K562 (cell line): ENCODE data around the gene EPB41L4A. TPM values are rescaled to one million over a fixed set of nuclear protein-coding genes. Genes with fewer than 3 reads are reported as not detected.

Experiments used
- ATAC-seq: fragments of 200-7000 bp; cut with Tn5 transposase; 3 replicates; pipeline ENCODE4 v1.9.1; 2020; ENCODE audit warnings: moderate library complexity
- BruUV-seq: library from RNA; stranded (reverse); fragments of 400-500 nt; replicated peaks from 2 replicates; lab custom pipeline; 2021; lab: Mats Ljungman, UMichigan
- CTCF ChIA-PET: fragments of 300-600 bp; formaldehyde crosslinking; extraction: SDS; loops from one replicate; lab custom pipeline; 2021; ENCODE audit warnings: low intra/inter-chr PET ratio; lab: Yijun Ruan, JAX
- POLR2A ChIA-PET: fragments of 300-600, 350-650 bp; sonication (Branson Sonifier 250); formaldehyde crosslinking; extraction: SDS; loops from one replicate; lab custom pipeline; 2021; ENCODE audit warnings: antibody characterized with exemption, inconsistent platforms; lab: Yijun Ruan, JAX
- DNase-seq, 4 experiments: peaks; one replicate each; pipeline versions ENCODE4 v3.0.0 to v3.0.0-alpha.2; 2011 to 2018; ENCODE audit warnings: low spot score in 3 of 4, mixed read lengths in 3 of 4; ENCODE audit errors: extremely low read depth in 1 of 4
- FAIRE-seq: peaks from 2 replicates; lab custom pipeline; 2011; peaks lifted over from hg19 to GRCh38; lab: Jason Lieb, UNC
- H2AFZ ChIP-seq: 2 replicates; pipeline ENCODE4 v1.6.0; 2011; ENCODE audit warnings: low read depth, low read length, control low read depth, inconsistent platforms
- H3K27ac ChIP-seq: fragments of 200-600 bp; 3 replicates; pipeline ENCODE4 v1.8.0; 2011; ENCODE audit warnings: low read depth, mild to moderate bottlenecking, control low read depth, inconsistent platforms, low read length, moderate library complexity, mixed read lengths; ENCODE audit errors: extremely low read depth
- H3K27me3 ChIP-seq, 2 experiments: fragments of 300-600 bp in 1 of 2; 2 replicates in 1 of 2; 3 replicates in 1 of 2; pipeline versions ENCODE4 v1.6.0 to v1.8.0; 2011; ENCODE audit warnings: inconsistent platforms in 2 of 2, low read length in 2 of 2, mild to moderate bottlenecking in 1 of 2, mixed read lengths in 1 of 2, moderate library complexity in 1 of 2; ENCODE audit not compliant: control insufficient read depth in 2 of 2, insufficient read depth in 2 of 2
- H3K36me3 ChIP-seq: fragments of 300-600 bp; 3 replicates; pipeline ENCODE4 v1.8.0; 2011; ENCODE audit warnings: mild to moderate bottlenecking, low read length, inconsistent platforms; ENCODE audit not compliant: control insufficient read depth, insufficient read depth
- H3K4me1 ChIP-seq, 2 experiments: fragments of 200-600 bp in 1 of 2; replicated peaks in 1 of 2; 2 replicates in 1 of 2; 3 replicates in 1 of 2; pipeline versions ENCODE4 v1.5.1 to v1.8.0; 2011; ENCODE audit warnings: inconsistent platforms in 2 of 2, low read length in 2 of 2, mild to moderate bottlenecking in 1 of 2, mixed read lengths in 1 of 2, moderate library complexity in 1 of 2; ENCODE audit not compliant: control insufficient read depth in 2 of 2, insufficient read depth in 2 of 2
- H3K4me2 ChIP-seq: 2 replicates; pipeline ENCODE4 v1.6.1; 2011; ENCODE audit warnings: low read length, control low read depth, inconsistent platforms, mixed read lengths; ENCODE audit not compliant: insufficient read depth
- H3K4me3 ChIP-seq: fragments of 200-600 bp; sonication (generic), shearing (Covaris generic); 2 replicates; pipeline ENCODE4 v1.5.1; 2016; ENCODE audit warnings: control low read depth, inconsistent platforms
- H3K79me2 ChIP-seq: fragments of 200-600 bp; 3 replicates; pipeline ENCODE4 v1.8.0; 2011; ENCODE audit warnings: low read length, inconsistent platforms; ENCODE audit not compliant: control insufficient read depth, insufficient read depth
- H3K9ac ChIP-seq, 2 experiments: 2 replicates each; pipeline versions ENCODE4 v1.6.0 to v1.6.1; 2011; ENCODE audit warnings: low read depth in 2 of 2, low read length in 2 of 2, control low read depth in 1 of 2, inconsistent platforms in 1 of 2, mild to moderate bottlenecking in 1 of 2, mixed read lengths in 1 of 2; ENCODE audit not compliant: insufficient read depth in 1 of 2
- H3K9me1 ChIP-seq: one replicate; pipeline ENCODE4 v1.6.0; 2011; ENCODE audit warnings: inconsistent platforms, mild to moderate bottlenecking, low read length, moderate library complexity; ENCODE audit not compliant: control insufficient read depth, insufficient read depth
- H3K9me3 ChIP-seq: replicated peaks from 2 replicates; pipeline ENCODE4 v1.5.1; 2011; ENCODE audit warnings: low read depth, low read length, inconsistent platforms; ENCODE audit not compliant: control insufficient read depth, insufficient read depth
- H4K20me1 ChIP-seq: replicated peaks from 2 replicates; pipeline ENCODE4 v1.6.1; 2011; ENCODE audit warnings: low read length, inconsistent platforms, mixed read lengths; ENCODE audit not compliant: control insufficient read depth, insufficient read depth
- CTCF ChIP-seq, 3 experiments: IDR thresholded peaks in 2 of 3; conservative IDR thresholded peaks in 1 of 3; 2 replicates each; pipeline ENCODE4 v1.5.1; 2011 to 2012; ENCODE audit warnings: low read length in 3 of 3, mild to moderate bottlenecking in 3 of 3, control low read depth in 2 of 3, improper control_type of control experiment in 1 of 3, inconsistent platforms in 1 of 3, low read depth in 1 of 3, mixed read lengths in 1 of 3, moderate library complexity in 1 of 3; ENCODE audit not compliant: insufficient read depth in 2 of 3
- ELK3 ChIP-seq: fragments of 450-650 bp; formaldehyde crosslinking; IDR thresholded peaks from 2 replicates; pipeline ENCODE4 v1.4.0; 2020; ENCODE audit warnings: mild to moderate bottlenecking
- KAT8 ChIP-seq: fragments of 450-650 bp; IDR thresholded peaks from 2 replicates; pipeline ENCODE4 v1.6.1; 2016; ENCODE audit warnings: low read depth, mild to moderate bottlenecking
- in situ Hi-C: fragments of 300-500 bp; cut with MboI; formaldehyde crosslinking; loops from 4 replicates; pipeline ENCODE4 v1.15.0; 2018; ENCODE audit warnings: inconsistent platforms, mixed read lengths
- intact Hi-C: fragments of 100-400 bp; cut with micrococcal nuclease; formaldehyde crosslinking; loops from 2 replicates; pipeline ENCODE4 v1.14.2; 2022
- polyA plus RNA-seq, 8 experiments: library from polyadenylated mRNA; depleted of rRNA in 4 of 8; stranded (reverse) in 5 of 8; unstranded in 3 of 8; fragments of >200 nt; fragmentation: Nextera tagmentation in 2 of 8; fragmentation: Illumina TruSeq in 1 of 8; extraction: Ambion mirVana in 2 of 8; extraction: Trizol in 1 of 8; gene quantifications; 2 replicates each; pipeline versions ENCODE4 v1.2.1 to v1.2.3, GENCODE V29; 2011 to 2014; ENCODE audit warnings: inconsistent platforms in 1 of 8, missing spikeins in 1 of 8
- total RNA-seq, 7 experiments: library from RNA; depleted of rRNA in 6 of 7; stranded (reverse); fragments of >200 nt in 6 of 7; fragmentation: Illumina TruSeq in 2 of 7; extraction: Trizol in 2 of 7; gene quantifications; 2 replicates each; pipeline versions ENCODE4 v1.2.1 to v1.2.3, GENCODE V29; 2011 to 2021; ENCODE audit warnings: low replicate concordance in 1 of 7

The EPB41L4A gene
- total and polyA plus RNA-seq, 9 of the 15 experiments (the other 6 are each of a cell fraction or from before 2014, with no cell fraction given): 0.04 to 0.35 (median 0.12) TPM; not detected in 3

GRCh38 chr5:112372543-112372942 lies 46.5 kb downstream of the EPB41L4A start:
- POLR2A ChIA-PET: no interaction called here
- no peak for ATAC-seq
- H3K4me2 ChIP-seq: no peak overlapping the region
- no peak overlapping the region for H3K4me3 ChIP-seq
- peaks cover 0 to 2% of the 10 kb centered on the region in 2 experiments; a peak in 1 of 5 replicates for H3K4me1 ChIP-seq
- TF ChIP-seq KAT8: no peak
- TF ChIP-seq CTCF (IDR thresholded peaks at IDR 0.05 in 2 of 3, conservative IDR thresholded peaks at IDR 0.05 in 1 of 3; ENCODE audit: insufficient read depth in 2 of 3, low read depth in 1 of 3, low read length in 3 of 3): peak in 1 of 3 experiments; percentile 11; a peak in 1 of 6 replicates
- no peak for TF ChIP-seq ELK3 (CRISPR knock-in tag)
- TF ChIP-seq, all 486 proteins: peak for 1
- DNase-seq (no peak), FAIRE-seq (no peak)
- 0 out of 5 replicates have a peak, but pooled peaks cover 0 to under 1% of the 10 kb centered on the region in 2 experiments for H3K27me3 ChIP-seq
- no peaks in the 10 kb centered on the region for H3K9me3 ChIP-seq
- H3K9me1 ChIP-seq: no peaks in the 10 kb centered on the region
- H3K9ac ChIP-seq: no peak overlapping the region
- intact Hi-C loops: no loop called here
- no peak overlapping the region for H3K27ac ChIP-seq
- no peaks in the 10 kb centered on the region for H3K79me2 ChIP-seq
- no peaks in the 10 kb centered on the region for H3K36me3 ChIP-seq
- CTCF ChIA-PET: no interaction called here
- BruUV-seq: no TSS peak
- no peaks in the 10 kb centered on the region for H4K20me1 ChIP-seq
- in situ Hi-C loops: no loop called here
- H2AFZ ChIP-seq: no peak overlapping the region
